PFSK-1 (cell line): ENCODE data around the gene RUNDC3A.

Experiments
- FOXP2 ChIP-seq: optimal IDR thresholded peaks from 2 replicates; pipeline ENCODE3; 2011; ENCODE audit warnings: borderline replicate concordance, control low read depth, inconsistent platforms; ENCODE audit not compliant: insufficient read depth; ENCODE audit errors: extremely low read length, extremely low read depth
- POLR2AphosphoS5 ChIP-seq: IDR thresholded peaks from 2 replicates; pipeline ENCODE4 v1.6.1; 2012; ENCODE audit warnings: low read depth, mild to moderate bottlenecking, control low read depth, low read length, moderate library complexity
- SIN3A ChIP-seq: IDR thresholded peaks from 2 replicates; pipeline ENCODE4 v1.6.1; 2012; ENCODE audit warnings: mild to moderate bottlenecking, low read length, moderate library complexity, borderline replicate concordance; ENCODE audit not compliant: insufficient read depth
- TAF1 ChIP-seq: IDR thresholded peaks from 2 replicates; pipeline ENCODE4 v1.6.1; 2012; ENCODE audit warnings: low read length, control low read depth, borderline replicate concordance; ENCODE audit not compliant: insufficient read depth
- TF ChIP-seq, protein P1 (sequence below), 2 experiments: IDR thresholded peaks; 2 replicates each; pipeline versions ENCODE4 v1.6.1 to v1.8.0; 2011 to 2012; ENCODE audit warnings: low read depth in 2 of 2, low read length in 2 of 2, control low read depth in 1 of 2, inconsistent platforms in 1 of 2, mild to moderate bottlenecking in 1 of 2, moderate library complexity in 1 of 2; ENCODE audit not compliant: insufficient read depth in 1 of 2

GRCh38 chr17:44297975-44298374, 10.4 kb upstream of the RUNDC3A start:
- TF ChIP-seq, protein P1, sequence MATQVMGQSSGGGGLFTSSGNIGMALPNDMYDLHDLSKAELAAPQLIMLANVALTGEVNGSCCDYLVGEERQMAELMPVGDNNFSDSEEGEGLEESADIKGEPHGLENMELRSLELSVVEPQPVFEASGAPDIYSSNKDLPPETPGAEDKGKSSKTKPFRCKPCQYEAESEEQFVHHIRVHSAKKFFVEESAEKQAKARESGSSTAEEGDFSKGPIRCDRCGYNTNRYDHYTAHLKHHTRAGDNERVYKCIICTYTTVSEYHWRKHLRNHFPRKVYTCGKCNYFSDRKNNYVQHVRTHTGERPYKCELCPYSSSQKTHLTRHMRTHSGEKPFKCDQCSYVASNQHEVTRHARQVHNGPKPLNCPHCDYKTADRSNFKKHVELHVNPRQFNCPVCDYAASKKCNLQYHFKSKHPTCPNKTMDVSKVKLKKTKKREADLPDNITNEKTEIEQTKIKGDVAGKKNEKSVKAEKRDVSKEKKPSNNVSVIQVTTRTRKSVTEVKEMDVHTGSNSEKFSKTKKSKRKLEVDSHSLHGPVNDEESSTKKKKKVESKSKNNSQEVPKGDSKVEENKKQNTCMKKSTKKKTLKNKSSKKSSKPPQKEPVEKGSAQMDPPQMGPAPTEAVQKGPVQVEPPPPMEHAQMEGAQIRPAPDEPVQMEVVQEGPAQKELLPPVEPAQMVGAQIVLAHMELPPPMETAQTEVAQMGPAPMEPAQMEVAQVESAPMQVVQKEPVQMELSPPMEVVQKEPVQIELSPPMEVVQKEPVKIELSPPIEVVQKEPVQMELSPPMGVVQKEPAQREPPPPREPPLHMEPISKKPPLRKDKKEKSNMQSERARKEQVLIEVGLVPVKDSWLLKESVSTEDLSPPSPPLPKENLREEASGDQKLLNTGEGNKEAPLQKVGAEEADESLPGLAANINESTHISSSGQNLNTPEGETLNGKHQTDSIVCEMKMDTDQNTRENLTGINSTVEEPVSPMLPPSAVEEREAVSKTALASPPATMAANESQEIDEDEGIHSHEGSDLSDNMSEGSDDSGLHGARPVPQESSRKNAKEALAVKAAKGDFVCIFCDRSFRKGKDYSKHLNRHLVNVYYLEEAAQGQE (IDR thresholded peaks at IDR 0.05; ENCODE audit: insufficient read depth in 1 of 2, low read depth in 2 of 2, low read length in 2 of 2): no peak
- no peak for TF ChIP-seq TAF1
- TF ChIP-seq POLR2AphosphoS5: no peak
- TF ChIP-seq FOXP2: no peak
- TF ChIP-seq SIN3A: no peak
